HG02938 (cell line): ENCODE measurements around the gene PLEKHO1.
"Not testable (repeated sequence)": the region's sequence is repeated elsewhere in the genome, so short reads cannot be mapped to it uniquely, and the experiment has no call there.

Source experiments
- ATAC-seq: cut with Tn5 transposase; IDR thresholded peaks from one replicate; pipeline ENCODE4 v1.9.1; 2021; ENCODE audit warnings: mild to moderate bottlenecking, moderate library complexity; ENCODE audit not compliant: unreplicated experiment

PLEKHO1 gene, protein sequence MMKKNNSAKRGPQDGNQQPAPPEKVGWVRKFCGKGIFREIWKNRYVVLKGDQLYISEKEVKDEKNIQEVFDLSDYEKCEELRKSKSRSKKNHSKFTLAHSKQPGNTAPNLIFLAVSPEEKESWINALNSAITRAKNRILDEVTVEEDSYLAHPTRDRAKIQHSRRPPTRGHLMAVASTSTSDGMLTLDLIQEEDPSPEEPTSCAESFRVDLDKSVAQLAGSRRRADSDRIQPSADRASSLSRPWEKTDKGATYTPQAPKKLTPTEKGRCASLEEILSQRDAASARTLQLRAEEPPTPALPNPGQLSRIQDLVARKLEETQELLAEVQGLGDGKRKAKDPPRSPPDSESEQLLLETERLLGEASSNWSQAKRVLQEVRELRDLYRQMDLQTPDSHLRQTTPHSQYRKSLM

DNA sequence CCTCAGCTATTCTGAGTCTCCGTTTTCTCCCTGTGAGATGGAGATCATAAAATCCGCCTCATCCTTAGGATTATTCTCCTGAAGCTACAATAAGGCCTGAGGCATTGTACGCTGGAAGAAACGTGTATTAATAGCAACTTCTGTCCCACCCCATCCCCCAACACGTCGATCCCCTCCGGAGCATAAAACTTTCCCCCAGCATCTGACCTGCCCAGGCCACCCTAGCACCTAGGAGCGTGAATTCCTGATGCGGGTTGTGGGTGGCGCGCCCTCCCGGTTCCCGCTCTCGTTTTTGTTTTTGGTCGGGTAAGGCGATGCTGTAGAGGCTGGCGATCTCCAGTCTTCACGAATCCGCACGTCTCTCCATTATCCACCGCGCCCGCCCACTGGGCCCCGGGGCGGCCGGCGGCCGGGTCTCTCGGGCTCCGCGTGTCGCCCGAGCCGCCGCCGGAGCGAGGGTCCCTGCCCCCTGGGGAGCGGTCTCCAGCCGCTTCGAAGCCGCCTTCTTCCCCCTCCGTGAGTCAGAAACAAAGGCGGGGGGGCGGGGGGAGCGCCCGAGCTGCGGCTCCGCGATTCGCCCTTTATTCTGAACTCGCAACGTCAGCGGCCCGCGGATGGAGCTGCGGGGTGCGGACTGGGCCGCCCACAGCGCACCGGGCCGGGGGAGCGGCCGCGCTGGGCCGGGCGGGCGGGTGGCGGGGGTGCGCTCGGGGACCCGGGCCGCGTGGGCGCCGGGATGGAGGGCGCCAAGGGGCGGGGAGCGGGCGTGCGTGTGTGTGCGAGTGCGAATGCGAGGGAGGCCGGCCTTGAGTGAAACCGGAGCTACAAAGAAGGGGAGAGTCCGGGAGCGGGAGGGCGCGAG, at the start of gene PLEKHO1:
PLEKHO1 (plus strand) TSS at position 646 of the 862 bp plus-strand sequence. CDS start 342 bp downstream, outside the sequence.
- no peak for ATAC-seq

DNA sequence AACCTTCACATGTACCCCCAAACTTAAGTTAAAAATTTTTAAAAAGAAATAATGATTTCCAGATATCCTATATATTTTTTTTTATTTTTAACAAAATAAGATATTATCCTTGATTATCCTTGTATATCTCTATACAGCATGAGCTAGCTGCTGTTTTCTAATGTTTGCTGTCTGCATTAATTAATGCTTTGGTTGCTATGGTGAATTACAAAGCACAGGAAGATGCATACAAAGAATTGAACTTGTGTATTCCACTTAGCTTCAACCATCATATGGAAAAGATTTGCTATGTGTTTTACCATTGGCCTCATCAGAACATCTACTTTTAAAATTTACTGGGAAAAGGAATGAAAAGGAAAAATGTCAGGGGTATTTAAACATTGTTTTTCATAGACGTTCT, 46.7 kb upstream of the PLEKHO1 start:
- no peak for ATAC-seq

DNA sequence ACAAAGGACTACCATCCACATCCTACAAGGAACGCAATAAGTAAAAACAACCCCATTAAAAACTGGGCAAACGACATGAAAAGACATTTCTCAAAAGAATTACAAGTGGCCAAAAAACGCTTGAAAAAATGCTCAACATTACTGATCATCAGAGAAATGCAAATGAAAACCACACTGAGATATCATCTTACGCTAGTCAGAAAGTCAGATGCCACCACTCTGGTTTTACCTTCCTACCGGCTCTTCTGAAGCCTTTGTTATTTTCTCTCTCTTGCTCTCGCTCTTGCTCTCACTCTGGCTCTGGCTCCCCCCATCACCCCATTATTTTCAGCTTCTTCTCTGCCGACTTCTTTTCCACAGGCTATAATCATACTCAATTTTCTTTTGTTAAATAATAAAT, 43.4 kb upstream of the PLEKHO1 start:
- ATAC-seq = no peak

DNA sequence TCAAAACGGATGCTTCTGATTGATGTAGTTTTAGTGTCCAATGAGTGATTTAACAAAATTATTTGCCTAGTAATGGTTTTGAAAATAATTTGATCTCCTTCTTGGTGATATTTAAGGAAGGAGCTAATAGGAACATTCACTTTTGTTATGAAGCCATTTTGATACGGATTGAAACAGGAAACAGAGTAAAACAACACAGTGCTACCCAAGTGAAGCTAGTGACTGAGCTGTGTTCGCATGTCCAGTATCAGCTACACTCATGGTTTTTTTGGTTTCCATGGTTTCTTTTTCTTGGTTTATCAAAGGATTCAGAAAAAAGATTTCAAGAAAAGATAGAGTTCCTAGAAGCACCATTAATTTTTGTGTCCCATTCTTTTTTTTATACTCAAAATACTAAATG, 40.1 kb upstream of the PLEKHO1 start:
- no peak for ATAC-seq

DNA sequence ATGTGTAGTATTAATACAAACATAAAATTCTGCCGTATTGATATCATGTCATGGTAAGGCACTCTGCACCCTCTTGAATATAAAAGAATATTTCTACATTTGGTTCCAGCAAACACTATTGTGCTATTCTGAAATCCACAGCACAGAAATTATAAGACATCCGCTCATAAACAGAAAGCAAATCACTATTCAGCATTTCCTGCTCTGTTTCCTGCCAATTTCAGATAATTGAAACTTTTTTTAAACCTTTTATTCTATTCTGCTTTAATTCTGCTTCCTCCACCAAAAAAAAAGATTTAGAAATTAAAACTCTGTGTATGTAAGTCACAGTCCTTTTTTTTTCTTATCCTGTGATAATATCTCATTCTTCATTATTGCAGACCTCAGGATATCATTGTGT, 39.6 kb upstream of the PLEKHO1 start:
- no peak for ATAC-seq

DNA sequence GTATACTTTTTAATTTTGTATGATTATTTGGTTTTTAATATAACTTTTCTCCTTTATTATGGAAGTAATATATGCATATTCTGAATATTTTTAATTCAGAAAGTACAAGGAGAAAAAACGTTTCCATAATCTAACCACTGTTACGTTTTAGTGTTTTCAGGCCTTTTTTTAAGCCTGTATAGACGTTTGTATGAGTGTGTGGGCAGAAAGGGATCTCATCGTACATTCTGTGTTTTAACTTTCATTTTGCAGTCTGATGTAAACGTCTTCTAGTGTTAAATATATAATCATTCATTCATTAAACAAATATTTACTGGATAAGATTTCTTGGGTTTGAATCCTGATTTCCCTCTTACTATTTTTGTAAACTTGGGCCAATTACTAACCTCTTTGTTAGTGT, 38.0 kb upstream of the PLEKHO1 start:
- ATAC-seq = no peak

DNA sequence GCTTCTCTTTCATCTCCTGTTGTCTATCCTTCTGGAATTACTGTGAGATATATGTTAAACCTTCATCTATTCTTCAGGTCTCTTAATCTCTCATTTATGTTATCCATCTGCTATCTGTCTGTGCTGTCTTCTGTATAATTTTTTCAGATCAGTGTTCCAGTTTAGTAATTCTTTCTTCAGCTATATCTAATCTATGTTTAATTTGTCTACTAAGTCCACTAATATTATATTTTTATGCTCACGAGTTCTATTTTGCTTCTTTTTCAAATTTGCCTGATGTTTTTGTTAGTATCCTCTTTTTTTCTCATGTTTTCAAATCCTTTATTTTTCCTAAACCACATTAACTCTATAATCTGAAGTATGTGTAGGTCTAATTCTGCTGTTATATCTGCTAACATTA, 34.6 kb upstream of the PLEKHO1 start:
- ATAC-seq = no peak

DNA sequence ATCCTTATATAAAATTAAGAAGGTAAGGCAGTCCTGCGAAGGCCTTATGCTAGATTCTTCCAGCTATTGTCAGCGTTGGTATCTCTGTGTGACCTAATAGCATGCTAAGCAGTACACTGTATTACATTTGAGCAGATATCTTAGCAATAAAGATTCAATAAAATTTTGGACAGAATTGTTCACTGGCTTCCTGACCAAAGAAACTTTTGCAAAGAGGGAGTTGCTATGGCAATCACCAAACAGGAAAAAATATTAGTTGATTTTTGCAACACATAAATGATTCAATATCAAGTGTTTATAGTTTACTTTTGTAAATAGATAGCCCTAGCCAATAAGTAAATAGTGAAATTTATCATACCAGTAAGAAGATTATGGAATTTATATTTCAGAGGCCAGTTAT, 31.0 kb upstream of the PLEKHO1 start:
- ATAC-seq = no peak

DNA sequence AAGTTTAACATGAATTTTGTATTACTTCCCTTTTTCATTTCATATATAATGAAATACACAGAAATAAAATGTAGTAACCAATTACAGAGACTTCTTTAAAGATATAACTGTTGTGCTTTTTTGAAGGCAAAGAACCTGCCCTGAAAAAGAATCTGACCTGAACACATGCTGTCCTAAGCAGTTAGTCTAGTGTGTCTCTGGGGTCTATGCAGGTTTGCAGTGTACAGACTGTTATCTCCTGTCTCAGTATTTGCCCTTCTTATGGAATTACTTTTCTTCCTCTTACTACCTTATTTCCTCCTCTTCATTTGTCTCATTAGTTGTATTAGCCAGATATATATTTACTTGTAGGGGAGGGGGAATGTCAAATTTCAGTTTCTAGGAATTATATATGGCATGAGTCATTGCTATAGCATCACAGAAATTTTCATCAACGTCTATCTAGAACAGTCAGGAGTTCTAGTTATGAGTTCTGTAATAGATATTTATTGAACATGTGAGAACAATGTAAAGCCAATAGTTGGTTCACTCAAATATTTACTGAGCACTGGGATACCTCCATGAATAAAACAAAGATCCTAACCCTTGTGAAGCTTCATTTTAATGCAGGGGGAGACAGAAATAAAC, 28.4 kb upstream of the PLEKHO1 start:
- ATAC-seq = no peak

DNA sequence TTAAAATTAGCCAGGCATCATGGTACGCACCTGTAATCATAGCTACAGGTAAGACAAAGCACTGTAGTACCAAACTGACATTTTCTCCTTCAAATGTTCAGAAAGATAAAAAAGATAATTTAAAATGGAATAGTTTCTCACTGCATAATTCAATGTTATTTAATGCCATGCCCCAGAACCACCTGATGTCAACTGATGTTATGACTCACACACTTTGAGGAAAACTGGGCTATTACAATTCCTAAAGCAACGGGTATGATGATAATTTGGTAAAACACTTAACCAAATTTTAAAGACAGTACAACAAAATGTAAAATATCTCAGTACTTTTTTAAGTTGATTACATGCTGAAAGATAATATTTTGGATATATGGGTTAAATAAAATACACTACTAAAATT, 22.9 kb upstream of the PLEKHO1 start:
- ATAC-seq = no peak

DNA sequence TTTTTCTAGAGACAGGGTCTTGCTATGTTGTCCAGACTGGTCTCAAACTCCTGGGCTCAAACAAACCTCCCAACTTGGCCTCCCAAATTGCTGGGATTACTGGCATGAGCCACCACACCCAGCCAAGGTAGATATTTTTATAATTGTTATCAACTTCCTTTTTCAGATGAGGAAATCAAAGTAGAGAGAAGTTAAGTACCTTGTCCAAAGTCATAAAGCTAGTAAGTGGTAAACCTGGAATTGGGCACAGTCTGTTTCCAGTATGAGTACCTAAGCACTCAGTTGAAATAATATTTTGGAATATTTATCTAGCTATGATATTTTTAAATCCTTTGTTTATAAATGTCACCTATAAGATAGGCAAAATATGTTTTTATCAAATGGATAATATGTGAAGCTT, 22.3 kb upstream of the PLEKHO1 start:
- ATAC-seq = no peak

DNA sequence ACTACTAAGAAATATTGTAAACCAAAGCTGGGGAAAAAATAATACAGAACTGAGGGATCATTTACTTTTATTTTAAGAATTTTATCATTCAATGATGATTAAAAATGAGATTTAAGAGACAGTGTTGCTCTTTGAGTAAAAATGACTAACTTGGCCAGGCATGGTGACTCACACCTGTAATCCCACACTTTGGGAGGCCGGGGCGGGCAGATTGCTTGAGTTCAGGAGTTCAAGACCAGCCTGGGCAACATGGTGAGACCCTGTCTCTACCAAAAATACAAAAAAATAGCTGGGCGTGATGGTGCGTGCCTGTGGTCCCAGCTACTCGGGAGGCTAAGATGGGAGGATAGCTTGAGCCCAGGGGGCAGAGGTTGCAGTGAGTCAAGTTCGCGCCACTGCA, 21.8 kb upstream of the PLEKHO1 start:
- ATAC-seq = no peak

DNA sequence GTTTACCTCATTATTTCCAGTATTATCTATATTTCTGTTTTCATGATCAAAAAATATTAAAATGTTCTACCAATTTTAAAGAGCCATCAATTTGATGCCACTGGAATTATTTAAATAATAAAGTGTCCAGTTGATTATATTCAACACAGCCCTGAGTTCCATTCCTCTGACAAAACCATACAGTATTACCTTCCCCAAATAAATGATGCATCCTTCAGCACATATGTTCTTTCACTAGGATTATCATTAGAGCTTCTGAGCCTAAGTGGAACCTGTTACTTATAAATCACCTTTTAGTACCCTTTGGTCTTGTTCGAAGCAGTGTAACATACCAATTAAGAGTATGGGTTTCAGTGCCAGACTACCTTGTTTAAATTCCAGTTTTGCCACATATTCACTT, 17.3 kb upstream of the PLEKHO1 start:
- ATAC-seq = no peak

DNA sequence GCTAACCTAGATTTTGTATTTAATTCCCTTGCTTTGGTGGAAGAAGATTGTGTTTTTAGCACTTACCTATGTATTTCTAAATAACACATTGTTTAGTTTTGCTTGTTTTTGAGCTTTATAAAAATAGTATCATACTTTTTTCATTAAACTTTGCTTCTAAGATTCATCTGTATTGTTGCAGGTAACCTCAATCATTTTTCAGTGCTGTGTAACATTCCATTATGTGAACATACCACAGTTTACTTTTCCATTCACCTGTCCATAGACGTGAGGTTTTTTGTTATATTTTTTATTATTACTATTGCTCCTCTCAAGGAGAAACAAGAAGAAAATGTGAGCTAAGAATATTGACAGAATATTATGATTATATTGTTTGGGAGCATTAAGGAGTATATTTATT, 15.2 kb upstream of the PLEKHO1 start:
- ATAC-seq = no peak

DNA sequence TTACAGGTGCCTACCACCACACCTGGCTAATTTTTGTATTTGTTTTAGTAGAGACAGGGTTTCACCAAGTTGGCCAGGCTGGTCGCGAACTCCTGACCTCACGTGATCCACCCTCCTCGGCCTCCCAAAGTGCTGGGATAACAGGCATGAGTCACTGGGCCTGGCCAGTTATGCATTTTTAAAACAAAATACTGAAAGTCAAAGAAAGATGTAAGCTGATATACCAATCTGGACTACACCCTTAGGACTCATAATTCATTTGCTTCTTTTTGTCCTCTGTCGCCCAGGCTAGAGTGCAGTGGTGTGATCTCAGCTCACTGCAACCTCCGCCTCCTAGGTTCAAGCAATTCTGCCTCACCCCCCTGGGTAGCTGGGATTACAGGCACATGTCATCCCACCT, 14.3 kb upstream of the PLEKHO1 start:
- not testable (repeated sequence) for ATAC-seq

DNA sequence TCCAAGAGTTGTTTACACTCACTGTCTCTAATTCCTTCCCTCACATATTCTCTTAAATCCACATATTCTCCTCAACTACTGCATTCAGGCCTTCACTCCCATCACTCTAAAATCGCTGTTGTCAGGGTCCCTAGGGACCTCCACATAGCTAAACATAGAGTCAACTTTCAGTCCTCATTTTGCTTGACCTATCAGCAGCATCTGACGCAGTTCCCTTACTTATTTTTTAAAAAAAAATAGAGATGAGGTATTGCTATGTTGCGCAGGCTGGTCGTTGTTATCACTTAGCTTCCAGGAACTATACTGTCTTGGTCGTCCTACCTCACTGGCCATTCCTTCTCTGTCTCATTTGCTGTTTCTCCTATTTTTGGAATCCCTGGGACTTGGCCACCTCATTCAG, 11.7 kb upstream of the PLEKHO1 start:
- no peak for ATAC-seq

DNA sequence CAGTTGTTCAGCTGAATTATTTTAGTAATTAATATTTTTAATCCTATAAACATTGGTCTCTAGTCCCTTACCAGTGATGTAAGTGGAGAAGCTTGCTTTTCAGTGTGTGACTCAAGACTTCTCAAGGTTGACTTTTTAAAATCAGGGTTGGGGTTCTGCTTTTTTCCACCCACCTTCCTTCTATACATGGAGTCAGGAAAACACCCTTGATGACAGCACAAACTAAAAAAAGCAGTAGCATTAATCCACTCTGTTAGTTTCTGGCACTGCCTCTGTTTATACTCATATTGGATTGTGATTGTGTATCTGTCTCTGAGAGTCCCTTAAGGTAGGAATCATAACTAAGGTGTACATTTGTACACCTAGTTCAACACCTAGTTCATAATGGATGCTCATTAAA, 8.3 kb upstream of the PLEKHO1 start:
- ATAC-seq = no peak

DNA sequence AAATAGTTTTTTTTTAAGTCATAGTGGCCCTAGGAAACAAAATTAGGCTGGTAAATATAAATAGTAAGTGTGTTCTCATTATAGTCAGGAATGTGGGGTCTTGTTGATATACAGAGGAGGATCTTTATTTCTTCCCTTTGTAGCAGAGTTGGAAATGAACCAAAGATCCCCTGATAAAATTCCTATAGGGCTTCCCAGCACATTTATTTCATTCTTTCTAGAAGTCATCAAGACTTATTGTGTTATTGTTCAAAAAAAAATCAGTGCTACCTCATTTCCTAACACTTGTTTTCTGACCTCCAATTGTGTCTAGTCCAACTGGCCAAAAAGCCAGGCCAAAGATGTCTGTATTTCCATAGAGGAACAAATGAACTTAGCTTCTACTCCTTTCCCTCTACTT, 7.6 kb upstream of the PLEKHO1 start:
- ATAC-seq = no peak

DNA sequence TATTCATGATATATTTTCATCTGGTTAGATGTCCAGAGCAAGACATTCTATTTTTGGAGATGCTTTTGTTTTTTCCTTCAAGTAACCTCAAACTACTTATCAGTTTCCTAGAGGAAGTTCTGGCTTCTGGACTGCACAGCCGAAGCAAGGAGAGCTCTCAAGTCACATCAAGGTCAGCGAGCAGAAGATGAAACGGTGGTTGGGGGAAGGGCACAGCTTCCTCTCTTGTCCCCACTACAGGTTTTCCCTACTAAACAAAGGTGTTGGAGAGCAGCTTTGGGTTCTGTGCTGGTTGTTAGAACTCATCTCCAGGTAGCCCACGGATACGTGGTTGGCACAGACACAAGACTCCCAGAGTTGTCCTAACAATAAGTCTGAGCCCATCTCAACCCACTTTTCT, 5.1 kb upstream of the PLEKHO1 start:
- no peak for ATAC-seq

DNA sequence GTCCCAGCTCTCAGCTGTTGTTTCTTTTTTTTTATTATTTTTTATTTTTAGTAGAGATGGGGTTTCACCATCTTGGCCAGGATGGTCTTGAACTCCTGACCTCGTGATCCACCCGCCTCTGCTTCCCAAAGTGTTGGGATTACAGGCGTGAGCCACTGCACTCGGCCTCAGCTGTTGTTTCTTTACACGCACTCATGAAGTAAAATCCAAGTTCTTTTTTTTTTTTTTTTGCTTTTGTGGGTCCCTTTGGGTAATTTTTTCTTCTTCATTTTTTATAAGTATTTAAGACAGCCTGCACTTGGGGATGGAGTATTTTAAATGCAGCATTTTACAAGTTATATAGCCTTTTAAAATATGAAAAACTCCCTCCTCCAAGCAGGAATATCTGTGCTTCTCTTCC, 3.7 kb upstream of the PLEKHO1 start:
- ATAC-seq = not testable (repeated sequence)

DNA sequence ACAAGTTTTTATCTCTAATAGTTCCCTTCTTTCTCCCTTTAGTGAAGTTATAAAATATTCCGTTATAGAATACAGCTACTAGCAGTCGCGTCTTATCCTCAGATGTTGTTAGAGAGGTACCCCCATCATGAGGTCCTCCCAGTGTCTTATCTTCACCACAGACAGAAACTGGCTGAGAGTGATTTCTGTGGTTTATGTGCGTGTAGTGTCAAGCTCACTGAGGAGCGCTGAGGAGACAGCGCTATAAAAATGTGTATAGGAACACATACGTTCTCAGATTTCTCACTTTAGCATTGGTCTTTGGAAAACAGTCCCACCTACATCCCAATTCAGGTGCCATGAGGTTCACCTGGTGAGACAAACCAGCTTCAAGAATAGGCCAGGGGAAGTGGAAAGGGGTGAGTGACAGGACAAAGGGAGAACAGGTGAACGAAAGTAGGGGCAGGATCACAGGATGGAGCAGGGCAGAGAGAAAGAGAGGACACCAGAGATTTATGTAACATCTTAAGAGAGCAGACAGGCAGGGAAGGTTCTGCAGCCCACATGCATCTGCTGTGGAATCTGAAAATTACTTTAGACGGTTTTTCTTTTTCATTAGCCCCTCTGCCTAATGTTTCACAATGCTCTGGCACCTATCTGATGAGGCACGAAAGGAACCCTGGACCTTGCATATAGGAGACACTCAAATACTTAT, 2.7 kb upstream of the PLEKHO1 start:
- ATAC-seq = no peak
